HL-60 (cell line): ENCODE data around the gene KIAA1217.

Source experiments
- DNase-seq, 2 experiments: peaks; one replicate each; pipeline ENCODE4 v3.0.0-alpha.2; 2010 to 2020; ENCODE audit warnings: low read depth in 1 of 2, low spot score in 1 of 2
- H3K27ac ChIP-seq: fragments of 250-450 bp; sonication (Bioruptor Pico); replicated peaks from 2 replicates; pipeline ENCODE4 v1.5.1; 2020; ENCODE audit warnings: mild to moderate bottlenecking, moderate library complexity
- H3K27me3 ChIP-seq: fragments of 250-450 bp; sonication (Bioruptor Pico); 2 replicates; pipeline ENCODE4 v1.5.1; 2021; ENCODE audit warnings: mild to moderate bottlenecking, moderate library complexity; ENCODE audit not compliant: insufficient read depth, poor library complexity, severe bottlenecking
- H3K4me3 ChIP-seq: replicated peaks from 2 replicates; pipeline ENCODE4 v1.5.1; 2011; ENCODE audit warnings: mild to moderate bottlenecking, control low read depth, low read length; ENCODE audit not compliant: insufficient read depth
- GABPA ChIP-seq: IDR thresholded peaks from 2 replicates; pipeline ENCODE4 v1.6.1; 2012; ENCODE audit warnings: low read depth
- POLR2AphosphoS5 ChIP-seq: IDR thresholded peaks from 2 replicates; pipeline ENCODE4 v1.6.1; 2012; ENCODE audit warnings: low read depth
- REST ChIP-seq: IDR thresholded peaks from 2 replicates; pipeline ENCODE4 v1.6.1; 2012; ENCODE audit warnings: low read depth; ENCODE audit not compliant: insufficient replicate concordance
- SPI1 ChIP-seq: IDR thresholded peaks from 2 replicates; pipeline ENCODE4 v1.6.1; 2012; ENCODE audit warnings: low read depth, mild to moderate bottlenecking, borderline replicate concordance
- TF ChIP-seq, protein P1 (sequence below): IDR thresholded peaks from one replicate; pipeline ENCODE4 v1.5.1; 2011; ENCODE audit warnings: low read length, control low read depth, inconsistent platforms; ENCODE audit not compliant: insufficient read depth

KIAA1217 gene

DNA sequence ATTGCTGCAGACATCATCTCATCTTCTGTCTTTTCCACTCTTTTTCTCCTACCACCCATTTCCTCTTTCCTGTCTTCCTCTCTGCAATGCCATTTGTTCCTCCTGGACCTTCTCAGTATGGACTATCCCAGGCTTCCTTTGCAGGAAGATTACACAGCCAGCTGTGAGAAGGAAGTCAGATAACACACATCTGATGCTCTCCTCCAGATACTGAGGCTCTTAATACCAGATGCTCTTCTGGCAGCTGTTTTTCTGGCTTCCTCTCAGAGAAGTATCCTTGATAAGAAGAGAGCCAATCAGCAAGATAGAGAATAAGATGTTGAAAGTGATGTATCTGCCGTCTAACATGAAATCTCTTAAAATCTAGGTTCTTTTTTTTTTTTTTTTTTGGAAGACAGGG is 14.4 kb downstream of the KIAA1217 start:
- no peak for DNase-seq
- Histone ChIP-seq H3K27ac (no peak overlapping the region), H3K27me3 (no peaks in the 10 kb centered on the region), H3K4me3 (no peak overlapping the region)
- no peak for TF ChIP-seq REST
- TF ChIP-seq SPI1: no peak
- TF ChIP-seq POLR2AphosphoS5: no peak
- no peak for TF ChIP-seq GABPA
- TF ChIP-seq, protein P1, sequence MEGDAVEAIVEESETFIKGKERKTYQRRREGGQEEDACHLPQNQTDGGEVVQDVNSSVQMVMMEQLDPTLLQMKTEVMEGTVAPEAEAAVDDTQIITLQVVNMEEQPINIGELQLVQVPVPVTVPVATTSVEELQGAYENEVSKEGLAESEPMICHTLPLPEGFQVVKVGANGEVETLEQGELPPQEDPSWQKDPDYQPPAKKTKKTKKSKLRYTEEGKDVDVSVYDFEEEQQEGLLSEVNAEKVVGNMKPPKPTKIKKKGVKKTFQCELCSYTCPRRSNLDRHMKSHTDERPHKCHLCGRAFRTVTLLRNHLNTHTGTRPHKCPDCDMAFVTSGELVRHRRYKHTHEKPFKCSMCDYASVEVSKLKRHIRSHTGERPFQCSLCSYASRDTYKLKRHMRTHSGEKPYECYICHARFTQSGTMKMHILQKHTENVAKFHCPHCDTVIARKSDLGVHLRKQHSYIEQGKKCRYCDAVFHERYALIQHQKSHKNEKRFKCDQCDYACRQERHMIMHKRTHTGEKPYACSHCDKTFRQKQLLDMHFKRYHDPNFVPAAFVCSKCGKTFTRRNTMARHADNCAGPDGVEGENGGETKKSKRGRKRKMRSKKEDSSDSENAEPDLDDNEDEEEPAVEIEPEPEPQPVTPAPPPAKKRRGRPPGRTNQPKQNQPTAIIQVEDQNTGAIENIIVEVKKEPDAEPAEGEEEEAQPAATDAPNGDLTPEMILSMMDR: no peak

GRCh38 chr10:24223953-24224352 is 15.0 kb downstream of the KIAA1217 start:
- TF ChIP-seq GABPA: no peak
- DNase-seq: no peak
- Histone ChIP-seq H3K27me3 (no peaks in the 10 kb centered on the region), H3K4me3 (no peak overlapping the region), H3K27ac (no peak overlapping the region)

DNA sequence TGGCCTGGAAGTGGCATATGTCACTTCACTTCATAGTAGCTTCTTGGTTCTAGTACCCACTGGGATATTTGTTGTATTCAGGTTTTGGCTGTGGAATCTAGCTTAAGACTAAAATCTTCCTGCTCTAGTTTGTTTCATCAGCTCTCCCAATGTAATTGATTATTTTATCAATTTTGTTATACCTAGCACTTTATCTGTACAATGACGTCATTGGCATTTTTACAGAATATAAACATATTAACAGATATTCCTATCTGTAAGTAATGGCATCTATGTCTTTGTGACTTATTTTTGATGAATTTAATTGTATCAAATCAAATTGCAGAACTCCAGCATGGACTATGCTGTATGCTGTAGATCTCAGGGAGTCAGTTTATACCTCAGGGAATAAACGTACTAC is 19.7 kb downstream of the KIAA1217 start:
- TF ChIP-seq REST: no peak

DNA sequence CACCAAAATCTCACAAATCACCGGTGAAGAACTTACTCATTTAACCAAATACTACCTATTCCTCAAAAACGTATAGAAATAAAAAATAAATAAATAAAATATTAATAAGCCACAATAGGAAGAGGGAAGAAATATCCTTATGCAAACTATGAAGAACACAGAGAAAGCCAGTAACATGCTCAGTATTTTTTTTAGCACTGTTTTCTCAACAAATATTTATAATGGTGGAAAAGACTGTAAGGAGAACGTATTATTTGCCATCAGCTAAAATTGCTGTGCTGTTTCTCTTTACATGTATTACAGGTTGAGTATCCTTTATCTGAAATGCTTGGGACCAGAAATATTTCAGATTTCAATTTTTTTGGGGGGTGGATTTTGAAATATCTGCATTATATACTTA is 21.0 kb downstream of the KIAA1217 start:
- Histone ChIP-seq H3K4me3 (no peak overlapping the region), H3K27ac (no peak overlapping the region)
- TF ChIP-seq POLR2AphosphoS5 (no peak), SPI1 (no peak), REST (no peak), GABPA (no peak)
- TF ChIP-seq, protein P1: no peak

More for the DNA sequence above, 19.7 kb downstream of the KIAA1217 start:
- Histone ChIP-seq H3K4me3 (no peak overlapping the region), H3K27ac (no peak overlapping the region), H3K27me3 (no peaks in the 10 kb centered on the region)
- DNase-seq: no peak

More for the DNA sequence above, 21.0 kb downstream of the KIAA1217 start:
- no peaks in the 10 kb centered on the region for H3K27me3 ChIP-seq
- no peak for DNase-seq
